Ovary (tissue), 3 donors: ENCODE data around the gene MPIG6B.

ENCODE experiments used
- POLR2A ChIP-seq: fragments of 450-650 bp; IDR thresholded peaks from one replicate; pipeline ENCODE4 v1.6.1; 2017; ENCODE audit warnings: antibody characterized with exemption, mild to moderate bottlenecking, moderate library complexity
- TF ChIP-seq, protein P1 (sequence below), 3 donors: fragments of 450-650 bp in 2 of 3; fragments of 200-600 bp in 1 of 3; IDR thresholded peaks; one replicate each; pipeline versions ENCODE4 v1.5.1 to v1.8.0; 2016 to 2022; ENCODE audit warnings: antibody characterized with exemption in 3 of 3, mild to moderate bottlenecking in 1 of 3
- donor health status: DM: no; HTN: no; CAD: no.

DNA sequence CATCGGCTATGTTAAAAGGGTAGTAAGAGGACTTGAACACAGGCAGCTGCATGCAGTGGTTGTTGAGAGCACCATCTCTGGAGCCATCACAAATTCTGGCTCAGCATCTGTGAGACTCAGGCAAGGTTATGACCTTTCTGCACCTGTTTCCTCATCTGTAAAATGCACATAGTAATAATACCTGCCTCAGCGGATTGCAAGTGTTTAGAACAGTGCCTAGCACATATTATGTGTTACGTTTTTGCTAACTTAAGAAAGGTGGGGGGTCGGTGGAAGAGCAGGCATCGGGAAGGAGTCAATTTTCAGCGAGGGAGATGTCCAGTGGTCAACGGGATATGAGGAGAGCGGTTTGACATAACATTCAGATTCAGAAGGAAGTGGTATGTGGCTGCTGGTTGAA lies 45.2 kb upstream of the MPIG6B start:
- TF ChIP-seq POLR2A = no peak
- TF ChIP-seq, protein P1, sequence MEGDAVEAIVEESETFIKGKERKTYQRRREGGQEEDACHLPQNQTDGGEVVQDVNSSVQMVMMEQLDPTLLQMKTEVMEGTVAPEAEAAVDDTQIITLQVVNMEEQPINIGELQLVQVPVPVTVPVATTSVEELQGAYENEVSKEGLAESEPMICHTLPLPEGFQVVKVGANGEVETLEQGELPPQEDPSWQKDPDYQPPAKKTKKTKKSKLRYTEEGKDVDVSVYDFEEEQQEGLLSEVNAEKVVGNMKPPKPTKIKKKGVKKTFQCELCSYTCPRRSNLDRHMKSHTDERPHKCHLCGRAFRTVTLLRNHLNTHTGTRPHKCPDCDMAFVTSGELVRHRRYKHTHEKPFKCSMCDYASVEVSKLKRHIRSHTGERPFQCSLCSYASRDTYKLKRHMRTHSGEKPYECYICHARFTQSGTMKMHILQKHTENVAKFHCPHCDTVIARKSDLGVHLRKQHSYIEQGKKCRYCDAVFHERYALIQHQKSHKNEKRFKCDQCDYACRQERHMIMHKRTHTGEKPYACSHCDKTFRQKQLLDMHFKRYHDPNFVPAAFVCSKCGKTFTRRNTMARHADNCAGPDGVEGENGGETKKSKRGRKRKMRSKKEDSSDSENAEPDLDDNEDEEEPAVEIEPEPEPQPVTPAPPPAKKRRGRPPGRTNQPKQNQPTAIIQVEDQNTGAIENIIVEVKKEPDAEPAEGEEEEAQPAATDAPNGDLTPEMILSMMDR (IDR thresholded peaks at IDR 0.05) = no peak
